GM21360 (cell line): ENCODE results near the gene DGKI.

ENCODE experiments used
- ATAC-seq: cut with Tn5 transposase; IDR thresholded peaks from one replicate; pipeline ENCODE4 v1.9.1; 2021; ENCODE audit warnings: mild to moderate bottlenecking, moderate library complexity; ENCODE audit not compliant: unreplicated experiment

DGKI gene

DNA sequence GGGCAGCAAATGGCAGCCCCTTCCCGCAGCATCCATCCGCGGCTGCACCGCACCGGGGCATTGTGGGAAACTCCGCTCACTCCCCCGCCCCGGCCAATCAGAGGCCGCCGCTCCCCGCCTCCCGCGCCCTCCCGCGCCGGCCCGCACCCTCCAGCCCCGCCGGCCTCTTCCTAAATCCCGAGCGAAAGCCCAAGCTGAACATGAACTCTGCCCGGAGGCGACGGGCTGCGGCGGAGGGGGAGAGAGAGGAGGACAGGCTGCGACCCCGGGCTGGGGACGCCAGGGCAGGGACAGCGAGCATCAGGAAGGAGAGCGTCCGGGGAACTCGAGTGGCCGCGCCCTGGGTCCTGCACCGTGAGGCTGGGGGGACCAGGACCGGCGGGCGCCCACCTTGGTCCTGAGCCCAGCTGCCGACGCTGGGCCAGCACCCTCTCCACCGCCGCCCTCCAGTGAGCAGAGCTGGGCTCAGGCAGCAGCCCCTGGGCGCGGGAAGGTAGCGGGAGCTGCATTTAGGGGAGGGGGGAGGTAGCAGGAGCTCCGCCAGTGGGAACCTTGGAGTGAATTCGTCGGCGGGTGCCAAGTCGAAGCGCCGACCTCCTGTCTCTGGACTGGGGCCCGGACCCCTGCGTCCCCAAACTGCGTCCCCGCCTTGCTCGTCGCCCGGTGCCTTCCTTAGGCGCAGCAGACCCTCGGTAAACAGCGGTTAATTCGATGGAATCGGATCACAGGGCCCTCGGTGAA, at the start of gene DGKI:
Gene DGKI, minus strand, starts transcription at position 148 of the 741 bp plus-strand sequence.
- peak; percentile 38 for ATAC-seq

DNA sequence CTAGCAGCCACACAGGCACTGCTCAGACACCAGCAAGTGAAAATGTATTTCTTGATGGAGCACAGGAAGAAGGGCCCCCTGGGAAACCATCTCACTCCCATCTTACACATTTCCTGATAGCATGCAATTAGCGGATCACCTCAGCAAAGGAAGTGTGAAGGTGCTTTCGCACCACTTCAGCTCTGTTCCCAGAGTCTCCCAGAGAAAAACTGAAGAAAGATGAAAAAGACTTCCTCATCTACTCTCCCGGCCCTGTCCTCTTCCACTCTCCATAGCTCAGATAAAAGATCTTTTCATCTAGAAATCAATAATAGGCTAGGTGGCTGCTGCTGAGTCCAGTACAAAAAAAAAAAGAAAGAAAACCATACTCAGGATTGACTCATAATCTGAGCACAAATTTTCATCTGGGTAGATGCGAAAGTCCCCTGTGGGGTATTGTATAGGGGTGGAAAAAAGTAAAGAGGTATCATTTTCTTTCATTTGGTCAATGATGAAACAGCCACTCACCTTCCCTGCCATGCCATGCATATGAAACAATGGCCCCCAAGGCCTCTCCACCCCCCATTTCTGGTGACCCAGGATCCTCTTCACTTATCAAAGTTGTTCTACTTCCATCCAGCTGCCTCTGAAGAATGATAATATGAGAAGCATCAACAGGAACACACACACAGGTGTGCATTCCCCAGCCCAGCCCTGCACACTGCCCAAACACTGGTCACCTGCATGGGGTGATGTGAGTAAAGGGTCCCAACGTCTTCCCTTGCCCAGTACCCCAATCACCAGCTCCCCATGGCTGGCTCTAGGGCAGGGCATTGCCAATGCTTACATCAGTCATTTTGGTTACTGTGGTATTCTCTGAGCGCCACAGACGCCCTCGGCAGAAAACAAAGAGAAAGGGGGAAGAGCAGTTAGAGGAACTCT, 48.8 kb upstream of the DGKI start:
- peak; percentile 80 for ATAC-seq

DNA sequence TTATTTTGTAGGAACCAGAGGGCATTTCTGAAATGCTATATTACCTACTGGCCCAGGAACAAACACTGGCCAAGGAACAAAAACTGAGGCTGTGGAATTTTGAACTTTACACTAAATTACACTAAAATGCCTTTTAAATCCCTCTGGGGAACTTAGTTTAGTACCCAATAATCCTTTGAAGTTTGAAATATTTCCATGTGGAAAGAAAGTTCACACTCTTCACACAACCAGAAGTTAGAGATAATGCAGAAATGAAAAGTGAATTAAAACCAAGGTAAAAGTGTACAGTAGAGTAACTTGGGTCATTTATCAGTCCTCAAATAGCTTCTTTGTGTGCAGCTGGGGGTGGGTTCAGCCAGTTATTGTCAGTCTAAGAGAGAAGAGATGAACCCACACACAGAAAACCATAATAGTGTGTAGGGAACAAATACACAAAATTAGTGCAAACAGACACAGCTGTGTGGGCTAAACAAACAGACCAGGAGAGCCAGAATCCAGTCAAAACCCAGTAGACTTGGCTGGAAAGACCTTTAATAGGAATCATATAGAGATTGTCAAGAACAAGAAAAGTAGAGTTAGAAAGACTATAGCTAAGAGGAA, 46.5 kb upstream of the DGKI start:
- no peak for ATAC-seq

DNA sequence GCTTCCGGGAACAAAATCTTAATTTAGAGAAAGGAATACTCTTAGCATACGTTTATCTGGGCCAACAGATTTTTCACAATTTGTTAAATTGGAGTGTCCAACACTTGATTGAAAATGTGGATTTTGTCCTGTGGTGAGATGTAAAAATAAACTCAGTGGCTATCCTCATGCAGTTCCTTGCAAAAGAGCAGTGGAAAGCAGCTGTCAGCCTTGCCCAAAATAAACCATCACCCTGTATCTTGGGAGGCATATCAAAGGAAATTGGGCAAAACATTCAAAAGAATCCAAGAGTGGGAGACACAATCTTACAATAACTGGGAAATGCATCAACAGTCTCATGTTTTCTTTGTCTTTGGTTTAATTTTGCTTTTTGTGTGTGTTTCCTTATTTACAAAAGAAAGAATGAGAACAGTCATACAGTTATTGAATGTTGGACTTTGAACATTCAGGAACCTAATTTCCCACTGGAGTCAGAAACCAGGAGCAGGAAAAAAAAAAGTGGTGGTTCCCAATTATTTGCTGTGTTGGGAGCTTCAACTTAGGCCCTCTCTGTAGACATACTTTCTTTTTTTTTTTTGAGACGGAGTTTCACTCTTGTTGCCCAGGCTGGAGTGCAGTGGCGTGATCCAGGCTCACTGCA, 44.4 kb upstream of the DGKI start:
- ATAC-seq, result no peak

DNA sequence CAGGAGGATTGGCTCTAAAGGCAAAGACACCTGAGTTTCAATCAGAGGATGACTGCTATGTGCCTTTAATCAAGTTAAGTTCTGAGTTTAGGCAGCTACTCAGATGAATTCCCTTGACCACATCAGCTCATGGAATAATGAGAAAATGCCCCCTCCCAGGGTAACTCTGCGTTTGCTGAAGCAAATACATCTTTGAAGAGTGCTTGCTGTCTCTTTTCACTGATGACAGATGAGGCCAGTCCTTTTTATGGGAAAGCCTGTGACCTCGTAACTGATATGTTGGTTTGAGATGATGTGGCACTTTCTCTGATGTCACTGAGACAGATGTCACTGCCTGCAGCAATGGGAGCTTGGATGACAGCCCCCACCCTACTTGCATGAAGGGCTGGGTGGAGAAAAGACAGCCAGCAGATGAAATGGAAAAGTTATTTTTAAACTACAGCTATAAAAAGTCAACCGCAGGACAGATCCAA, 43.7 kb upstream of the DGKI start:
- ATAC-seq, result no peak

DNA sequence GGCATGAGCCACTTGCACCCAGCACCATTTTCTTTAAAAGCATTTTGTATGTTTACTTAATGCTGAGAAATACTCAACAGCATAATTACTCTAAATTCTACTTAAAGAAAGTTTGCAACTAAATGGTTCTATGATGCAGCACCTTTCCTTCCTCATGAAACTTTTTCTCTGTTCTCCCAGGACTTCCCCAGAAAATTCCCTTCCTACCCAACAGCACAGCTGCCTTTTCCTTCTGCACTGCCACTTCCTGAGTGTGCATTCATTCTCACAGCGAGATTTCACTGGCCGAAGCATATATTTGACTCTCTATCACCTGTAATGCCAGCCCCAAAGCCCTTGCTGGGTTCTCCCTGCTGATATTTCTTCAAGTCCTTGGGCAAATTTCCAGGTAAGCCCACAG, 41.5 kb upstream of the DGKI start:
- no peak for ATAC-seq

DNA sequence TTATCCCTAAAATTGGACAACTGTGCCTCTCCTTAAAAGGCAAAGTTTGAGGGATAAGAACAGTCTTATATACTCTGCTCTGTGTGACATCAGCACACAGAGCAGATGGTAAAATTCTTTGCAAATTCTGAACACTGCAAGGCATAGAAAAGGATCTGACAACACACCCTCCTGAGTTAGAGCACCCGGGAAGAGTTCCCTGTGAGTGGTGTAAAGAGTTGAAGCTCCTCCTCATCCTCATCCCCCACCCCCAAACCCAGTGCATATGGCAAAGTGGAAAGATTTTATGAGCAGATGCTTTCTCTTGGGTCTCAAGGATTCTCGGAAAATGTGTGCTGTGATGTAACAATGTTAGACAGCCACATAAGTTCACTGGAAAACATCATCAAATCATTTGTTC, 40.0 kb upstream of the DGKI start:
- no peak for ATAC-seq

DNA sequence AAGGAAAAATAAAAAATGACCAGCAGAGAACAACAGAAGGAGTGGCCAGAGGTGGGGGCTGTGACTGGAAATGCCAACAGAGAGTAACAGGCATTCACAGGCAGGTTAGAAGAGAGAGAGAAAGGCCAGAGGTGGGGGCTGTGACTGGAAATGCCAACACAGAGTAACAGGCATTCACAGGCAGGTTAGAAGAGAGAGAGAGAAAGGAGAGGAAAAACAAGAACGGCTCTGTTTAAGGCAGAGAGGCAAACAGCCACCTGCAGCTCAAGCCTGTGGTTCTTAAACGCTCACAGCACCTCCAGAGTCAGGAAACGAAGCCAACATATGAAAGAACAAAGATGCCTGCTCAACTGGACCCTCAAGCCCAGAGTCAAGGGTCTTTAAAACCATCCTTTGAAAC, 39.5 kb upstream of the DGKI start:
- ATAC-seq, result no peak

DNA sequence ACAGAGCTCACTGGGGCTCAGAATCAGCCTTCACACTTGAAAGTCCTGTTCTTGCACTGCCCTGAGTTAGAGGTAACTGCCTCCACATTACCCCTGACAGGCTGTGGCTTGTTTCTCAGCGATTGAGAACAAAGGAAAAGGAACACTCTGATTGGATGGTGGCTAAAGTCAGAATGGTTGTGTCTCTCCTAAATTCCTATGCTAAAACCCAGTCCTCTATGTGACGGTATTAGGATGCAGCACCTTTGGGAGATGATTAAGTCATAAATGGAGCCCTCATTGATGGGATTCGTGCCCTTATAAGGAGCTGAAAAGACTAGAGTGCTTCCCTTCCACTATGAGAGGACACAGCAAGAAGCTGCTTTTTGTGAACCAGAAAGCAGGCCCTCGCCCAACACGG, 38.9 kb upstream of the DGKI start:
- ATAC-seq, result no peak

DNA sequence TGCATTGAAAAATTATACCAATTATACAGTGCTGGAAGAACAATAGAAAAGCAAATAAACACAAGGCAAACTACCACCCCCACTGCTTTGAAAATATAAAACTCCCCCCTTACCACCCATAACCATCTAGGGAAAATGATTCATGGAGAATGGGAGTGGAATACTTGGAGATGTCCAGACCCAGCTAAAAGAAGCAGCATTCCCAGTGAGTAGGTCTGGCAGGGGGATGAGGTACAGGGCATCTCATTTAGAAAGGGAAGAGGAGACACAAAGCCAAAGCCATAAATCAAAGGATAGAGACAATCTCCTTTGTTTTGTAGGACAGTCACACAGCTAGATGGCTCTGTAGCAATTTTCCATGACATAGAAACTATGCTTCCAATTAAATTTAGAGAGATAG, 36.0 kb upstream of the DGKI start:
- no peak for ATAC-seq

DNA sequence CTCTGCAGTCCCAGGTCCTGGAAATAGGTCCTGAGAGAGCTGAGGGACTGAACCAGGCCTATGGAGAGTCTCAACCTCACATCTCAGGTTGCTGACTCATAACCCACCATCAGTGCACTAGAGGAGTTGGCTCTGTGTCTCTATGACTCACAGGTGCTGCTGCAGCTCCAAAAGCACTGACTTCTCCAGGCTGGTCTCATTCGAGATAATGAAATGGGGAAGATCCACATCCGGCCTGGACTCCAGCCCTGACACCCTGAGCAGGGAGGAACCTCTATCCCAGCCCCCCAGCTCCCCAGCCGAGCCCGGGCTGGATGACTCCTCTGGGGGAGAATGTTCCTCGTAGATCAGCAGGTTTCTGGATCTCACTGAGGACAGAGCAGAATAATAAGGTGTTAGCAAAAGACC, 35.5 kb upstream of the DGKI start:
- peak; percentile 99 for ATAC-seq

DNA sequence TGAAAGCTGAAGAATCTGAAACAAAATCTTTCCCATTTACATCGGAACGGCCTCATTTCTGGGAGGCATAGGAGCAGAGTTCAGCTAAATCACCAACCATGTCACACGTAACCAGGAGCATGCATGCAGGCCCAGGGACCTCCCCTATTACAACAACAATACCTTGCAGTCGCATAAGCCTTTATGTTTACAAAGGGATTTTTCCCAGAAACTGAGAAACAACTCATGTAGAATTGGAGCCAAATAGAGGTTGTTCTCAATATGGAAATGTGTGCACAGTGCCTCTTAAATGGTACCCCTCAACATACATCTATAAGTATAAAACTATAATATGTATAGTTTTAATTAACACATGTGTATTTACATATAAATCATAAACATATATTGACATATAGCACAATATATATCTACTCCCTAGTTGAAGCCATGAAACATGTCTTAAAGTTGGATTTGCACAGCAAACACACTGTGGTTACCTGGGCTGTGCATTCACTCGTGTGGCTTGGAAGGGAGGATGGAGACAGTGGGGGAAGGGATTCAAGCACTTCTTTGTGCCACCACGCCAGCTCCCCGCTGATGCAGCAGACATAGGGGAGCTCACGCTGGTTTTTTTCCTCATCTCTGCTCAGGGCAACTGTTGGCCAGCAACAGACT, 35.0 kb upstream of the DGKI start:
- ATAC-seq, result no peak

DNA sequence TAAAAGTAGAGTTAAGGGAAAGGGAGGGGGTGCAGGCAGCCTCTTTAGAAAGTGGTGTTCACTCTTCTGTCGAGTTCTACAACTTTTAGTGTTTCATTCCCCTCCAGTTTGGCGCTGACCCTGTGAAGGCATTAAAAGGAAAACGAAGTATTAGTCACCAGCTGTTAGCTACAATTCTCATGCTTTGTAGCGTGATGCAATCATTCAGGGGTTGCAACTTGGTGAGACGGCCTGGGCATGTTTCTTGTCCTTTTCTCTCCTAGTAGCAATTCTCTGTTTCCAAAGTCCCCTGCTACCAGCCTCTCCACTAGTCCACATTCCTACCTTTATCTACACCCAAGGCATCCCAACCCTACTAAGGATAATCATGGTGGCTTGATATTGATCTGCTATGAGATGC, 33.7 kb upstream of the DGKI start:
- ATAC-seq, result no peak

DNA sequence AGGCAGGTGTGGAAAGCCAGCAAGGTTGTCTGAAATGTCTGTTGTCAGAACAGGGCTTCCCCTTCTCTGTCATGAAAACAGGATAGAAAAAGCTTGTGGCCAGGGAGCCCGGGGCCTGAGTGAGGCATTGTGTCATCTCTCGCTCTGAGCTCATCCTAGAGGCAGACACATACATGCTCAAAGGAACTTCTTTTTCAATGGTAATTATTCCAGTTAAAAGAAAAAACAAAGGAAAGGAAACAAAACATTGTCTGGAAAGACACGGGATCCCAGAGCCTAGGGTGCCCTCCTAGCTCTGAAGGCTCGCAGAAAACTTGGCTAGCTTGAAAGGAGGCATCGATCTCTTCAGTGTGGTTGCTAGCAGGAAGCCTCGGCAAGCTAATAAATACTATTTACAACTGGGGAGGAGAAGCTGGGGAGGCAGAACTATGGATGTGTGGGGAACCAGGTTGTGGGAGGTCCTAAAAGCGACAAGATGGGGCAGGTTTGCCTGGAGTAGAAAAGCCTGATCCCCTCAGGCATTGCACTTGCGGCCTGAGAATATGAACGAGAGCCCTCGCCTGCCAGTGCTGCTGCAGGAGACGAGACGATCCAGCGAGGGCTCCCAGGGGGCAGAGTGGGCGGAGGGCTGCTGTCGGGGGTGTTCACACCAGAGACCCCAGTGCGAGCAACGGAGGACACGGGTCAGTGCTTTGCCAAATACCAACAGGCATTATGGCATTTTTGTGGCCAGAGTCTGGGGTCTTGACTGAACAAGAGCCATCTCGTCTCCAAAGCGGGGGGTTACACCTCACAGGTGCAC, 32.8 kb upstream of the DGKI start:
- peak; percentile 33 for ATAC-seq

DNA sequence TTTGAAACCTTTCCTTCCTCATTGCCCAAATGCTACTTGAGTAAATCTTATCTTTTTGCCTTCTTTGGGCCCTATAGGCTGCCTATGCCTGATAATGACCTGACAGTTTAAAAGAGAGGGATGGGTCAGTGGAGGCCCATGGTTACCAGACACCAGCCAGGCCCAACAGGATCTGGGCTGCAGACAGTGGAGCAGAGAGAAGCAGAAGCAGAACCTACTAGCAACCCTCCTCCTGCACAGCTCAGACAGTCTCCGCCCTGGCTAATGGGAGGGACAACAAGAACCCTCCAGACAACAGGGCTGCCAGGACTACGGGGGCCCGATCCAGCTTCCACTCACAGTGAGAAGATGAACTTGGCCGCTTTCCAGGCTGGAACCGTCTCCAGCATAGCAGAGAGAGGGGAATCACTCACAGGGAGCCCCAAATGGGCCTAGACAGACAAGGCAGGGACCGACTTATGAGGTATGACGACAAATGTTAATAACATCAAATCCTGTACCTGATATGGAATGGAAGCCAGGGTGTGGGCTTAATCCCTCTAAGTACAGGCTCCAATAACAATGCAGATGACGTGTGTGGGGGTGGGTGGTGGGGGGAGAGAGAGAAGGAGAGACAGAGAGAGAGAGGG, 31.7 kb upstream of the DGKI start:
- no peak for ATAC-seq

DNA sequence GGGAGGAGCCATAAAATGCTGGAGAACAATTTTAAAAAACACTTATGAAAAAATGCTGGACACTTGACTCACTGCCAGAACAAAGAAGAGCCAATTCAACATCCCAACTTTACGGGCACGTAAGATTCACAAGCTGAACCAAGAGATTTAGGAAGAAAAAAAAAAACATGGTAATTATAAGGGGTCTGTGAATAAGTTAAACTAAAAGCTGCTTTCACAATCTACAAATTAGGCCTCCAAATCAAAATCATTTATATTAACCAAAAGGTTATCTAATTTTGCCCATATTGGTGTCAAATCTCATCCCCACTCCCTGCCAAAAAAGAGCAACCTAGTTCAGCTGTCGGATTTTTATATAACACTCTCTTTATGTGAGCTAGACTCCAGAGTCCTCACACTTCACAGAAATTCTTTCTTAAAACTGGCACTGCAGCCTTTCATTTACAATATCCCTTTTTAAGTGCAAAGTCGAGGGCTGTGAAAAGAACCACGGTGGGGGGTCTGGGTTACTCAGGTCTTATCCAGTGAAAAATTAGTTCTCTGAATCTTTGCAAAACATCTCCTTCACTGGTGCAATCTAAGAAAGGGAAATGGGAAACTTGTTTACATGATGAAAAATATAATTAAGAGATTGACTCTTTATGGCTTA, 30.4 kb upstream of the DGKI start:
- no peak for ATAC-seq

DNA sequence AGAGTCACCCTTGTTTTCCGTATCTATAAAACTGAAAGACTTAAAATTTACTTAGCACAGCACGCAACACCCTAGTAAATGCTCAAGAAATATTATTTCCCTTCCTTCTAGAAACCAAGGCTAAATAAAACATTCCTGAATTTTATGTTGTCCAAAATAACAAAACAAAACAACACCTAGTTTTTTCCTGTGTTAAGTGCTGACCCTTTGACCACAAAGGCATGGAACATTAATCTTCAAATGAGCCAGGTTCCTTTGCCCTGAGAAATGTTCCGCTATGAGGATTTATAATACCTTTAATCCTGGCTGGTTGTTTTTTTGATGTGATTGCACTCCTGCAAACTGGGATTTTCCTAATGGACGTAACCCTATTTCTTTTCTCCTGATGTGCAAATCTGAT, 29.0 kb upstream of the DGKI start:
- ATAC-seq, result no peak

DNA sequence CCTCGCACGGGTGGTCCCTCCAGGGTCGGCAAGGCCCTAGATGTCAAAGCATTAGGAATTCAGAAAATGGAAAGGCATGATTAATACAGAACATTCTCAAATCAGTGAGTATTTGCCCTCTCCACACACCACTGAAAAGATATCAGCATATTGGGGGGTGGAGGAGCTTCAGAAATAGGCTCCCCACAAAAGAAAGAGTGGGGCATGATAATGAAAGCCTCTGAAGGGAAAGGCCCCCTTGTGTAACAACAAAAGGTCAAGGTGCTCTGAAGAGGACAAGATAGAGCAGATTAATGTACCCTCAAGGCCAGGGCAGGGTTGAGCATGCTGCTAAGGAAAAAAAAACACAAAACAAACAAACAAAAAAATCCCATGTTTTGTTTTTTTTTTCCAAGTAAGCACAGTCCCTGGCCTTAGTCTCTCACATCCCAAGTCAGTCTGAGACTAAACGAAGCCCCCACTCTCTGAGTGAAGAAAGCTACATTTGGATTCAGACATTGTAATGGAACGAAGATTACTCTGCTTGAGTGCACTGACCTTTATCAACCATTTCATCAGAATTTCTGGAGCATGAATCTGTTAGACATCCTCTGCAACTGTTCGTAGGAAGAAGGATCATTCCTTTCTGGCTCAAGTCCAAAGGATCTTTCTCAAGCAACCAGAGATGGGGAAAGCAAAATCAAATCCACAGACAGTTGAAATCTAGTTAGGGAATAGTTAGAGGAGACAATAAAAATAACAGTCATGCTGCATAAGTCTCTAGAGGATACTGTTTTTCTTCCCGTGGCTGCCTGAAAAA, 27.4 kb upstream of the DGKI start:
- ATAC-seq, result no peak
